Testis (tissue), 2 donors: Measurements from ENCODE around the gene EXTL2.

ENCODE experiments used
- POLR2A ChIP-seq: fragments of 450-650 bp; IDR thresholded peaks from one replicate; pipeline ENCODE4 v1.6.1; 2017; ENCODE audit warnings: antibody characterized with exemption, mild to moderate bottlenecking, moderate library complexity
- TF ChIP-seq, protein P1 (sequence below), 3 experiments: fragments of 450-650 bp in 2 of 3; fragments of 200-600 bp in 1 of 3; sonication (generic) in 1 of 3; IDR thresholded peaks; one replicate each; pipeline ENCODE4 v1.5.1; 2016 to 2019; ENCODE audit warnings: antibody characterized with exemption in 3 of 3, mild to moderate bottlenecking in 2 of 3, moderate library complexity in 1 of 3

GRCh38 chr1:100895540-100896480, 1.2 kb upstream of the EXTL2 start, which contains the start of gene SLC30A7:
- no peak for TF ChIP-seq POLR2A
- TF ChIP-seq, protein P1, sequence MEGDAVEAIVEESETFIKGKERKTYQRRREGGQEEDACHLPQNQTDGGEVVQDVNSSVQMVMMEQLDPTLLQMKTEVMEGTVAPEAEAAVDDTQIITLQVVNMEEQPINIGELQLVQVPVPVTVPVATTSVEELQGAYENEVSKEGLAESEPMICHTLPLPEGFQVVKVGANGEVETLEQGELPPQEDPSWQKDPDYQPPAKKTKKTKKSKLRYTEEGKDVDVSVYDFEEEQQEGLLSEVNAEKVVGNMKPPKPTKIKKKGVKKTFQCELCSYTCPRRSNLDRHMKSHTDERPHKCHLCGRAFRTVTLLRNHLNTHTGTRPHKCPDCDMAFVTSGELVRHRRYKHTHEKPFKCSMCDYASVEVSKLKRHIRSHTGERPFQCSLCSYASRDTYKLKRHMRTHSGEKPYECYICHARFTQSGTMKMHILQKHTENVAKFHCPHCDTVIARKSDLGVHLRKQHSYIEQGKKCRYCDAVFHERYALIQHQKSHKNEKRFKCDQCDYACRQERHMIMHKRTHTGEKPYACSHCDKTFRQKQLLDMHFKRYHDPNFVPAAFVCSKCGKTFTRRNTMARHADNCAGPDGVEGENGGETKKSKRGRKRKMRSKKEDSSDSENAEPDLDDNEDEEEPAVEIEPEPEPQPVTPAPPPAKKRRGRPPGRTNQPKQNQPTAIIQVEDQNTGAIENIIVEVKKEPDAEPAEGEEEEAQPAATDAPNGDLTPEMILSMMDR (IDR thresholded peaks at IDR 0.05), result no peak
